Hematopoietic multipotent progenitor cell treated with erythropoietin and hydrocortisone succinate and interleukin-3 and kit ligand, for 4 days (in vitro differentiated cells): Measurements from ENCODE around the gene ZSWIM5.
"Not testable (repeated sequence)": the region's sequence is repeated elsewhere in the genome, so short reads cannot be mapped to it uniquely, and the experiment has no call there.

Source experiments
- DNase-seq: peaks from one replicate; pipeline ENCODE4 v3.0.0-alpha.2; 2015

The ZSWIM5 gene

DNA sequence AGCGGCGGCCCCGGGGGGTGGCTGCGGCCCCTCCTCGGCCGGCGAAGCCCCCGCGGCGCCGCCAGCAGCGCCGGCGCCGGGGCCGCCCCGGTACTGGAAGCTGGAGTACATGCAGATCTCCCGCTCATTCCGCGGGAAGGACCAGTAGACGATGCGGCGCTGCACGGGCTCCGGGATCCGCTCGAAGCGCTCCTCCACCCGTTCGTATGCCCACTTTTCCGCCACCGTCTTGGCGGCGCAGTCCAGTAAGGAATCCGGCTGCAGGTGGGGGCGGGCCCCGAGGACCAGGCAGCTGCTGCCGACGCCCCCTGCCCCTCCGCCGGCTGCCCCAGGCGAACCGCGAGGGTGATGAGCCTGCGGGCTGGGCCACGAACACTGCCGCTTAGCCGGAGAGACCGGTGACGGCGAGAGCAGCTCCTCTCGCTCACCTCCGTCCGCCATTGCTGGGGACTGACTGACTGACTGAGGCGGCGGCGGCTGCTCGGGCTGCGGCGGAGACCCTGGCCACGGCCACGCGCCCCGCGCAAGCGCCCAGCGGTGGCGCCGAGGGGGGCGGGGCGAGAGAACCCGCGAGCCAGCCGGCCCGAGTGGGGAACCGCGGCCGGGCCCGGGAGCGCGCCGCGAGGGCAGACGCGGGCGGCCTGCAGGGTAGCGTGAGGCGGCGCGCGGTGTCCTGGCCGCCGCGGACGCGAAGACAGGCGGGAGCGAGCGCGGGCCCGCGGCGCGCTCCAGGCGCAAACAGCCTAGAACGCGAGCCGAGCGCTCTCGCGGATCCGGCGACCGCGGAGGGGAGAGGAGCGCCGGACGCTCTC, at the start of gene ZSWIM5:
ZSWIM5 (minus strand) TSS at position 696 of the 812 bp plus-strand sequence; CDS start at position 441, 255 bp downstream.
- DNase-seq: peak; percentile 72

DNA sequence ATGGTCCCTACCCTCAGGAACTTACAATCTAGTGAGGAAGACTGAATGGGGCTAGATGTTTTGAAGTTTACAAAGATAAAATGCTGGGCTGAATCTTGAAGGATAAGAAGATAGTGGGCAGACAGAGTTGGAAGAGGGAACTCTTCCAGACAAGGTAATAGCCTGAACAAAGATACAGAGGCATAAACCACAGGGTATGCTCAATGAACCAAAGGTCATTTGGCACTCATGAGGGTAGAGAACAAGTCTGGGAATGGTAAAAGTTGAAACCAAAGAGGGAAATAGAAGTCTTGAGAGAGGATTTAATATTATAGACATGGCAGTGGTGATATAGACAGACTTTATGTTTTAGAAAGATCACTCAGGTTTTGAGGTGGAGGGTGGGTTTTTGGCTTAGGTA, 48.1 kb upstream of the ZSWIM5 start:
- no peak for DNase-seq

DNA sequence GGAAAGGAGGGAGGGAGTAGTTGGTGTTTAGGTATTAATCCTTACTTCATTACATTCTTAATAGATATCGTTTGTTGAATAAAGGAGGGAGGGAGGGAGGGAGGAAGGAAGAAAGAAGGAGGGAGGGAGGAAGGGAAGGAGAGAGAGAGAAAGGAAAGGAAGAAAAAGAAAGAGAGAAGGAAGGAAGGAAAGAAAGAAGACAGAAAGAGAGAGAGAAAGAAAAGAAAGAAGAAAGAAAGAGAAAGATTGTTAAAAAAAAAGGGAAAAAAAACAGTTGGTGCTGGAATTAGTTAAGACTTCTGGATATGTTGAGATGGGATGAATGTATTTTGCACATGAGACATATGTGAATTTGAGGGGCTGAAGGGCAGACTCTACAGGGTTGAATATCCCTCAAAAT, 44.1 kb upstream of the ZSWIM5 start:
- DNase-seq: no peak

DNA sequence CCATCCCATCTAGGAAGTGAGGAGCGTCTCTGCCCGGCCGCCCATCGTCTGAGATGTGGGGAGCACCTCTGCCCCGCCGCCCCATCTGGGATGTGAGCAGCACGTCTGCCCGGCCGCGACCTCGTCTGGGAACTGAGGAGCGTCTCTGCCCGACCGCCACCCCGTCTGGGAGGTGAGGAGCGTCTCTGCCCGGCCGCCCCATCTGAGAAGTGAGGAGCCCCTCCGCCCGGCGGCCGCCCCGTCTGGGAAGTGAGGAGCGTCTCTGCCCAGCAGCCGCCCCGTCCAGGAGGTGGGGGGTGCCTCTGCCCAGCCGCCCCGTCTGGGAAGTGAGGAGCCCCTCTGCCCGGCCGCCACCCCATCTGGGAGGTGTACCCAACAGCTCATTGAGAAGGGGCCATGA, 41.6 kb upstream of the ZSWIM5 start:
- not testable (repeated sequence) for DNase-seq

DNA sequence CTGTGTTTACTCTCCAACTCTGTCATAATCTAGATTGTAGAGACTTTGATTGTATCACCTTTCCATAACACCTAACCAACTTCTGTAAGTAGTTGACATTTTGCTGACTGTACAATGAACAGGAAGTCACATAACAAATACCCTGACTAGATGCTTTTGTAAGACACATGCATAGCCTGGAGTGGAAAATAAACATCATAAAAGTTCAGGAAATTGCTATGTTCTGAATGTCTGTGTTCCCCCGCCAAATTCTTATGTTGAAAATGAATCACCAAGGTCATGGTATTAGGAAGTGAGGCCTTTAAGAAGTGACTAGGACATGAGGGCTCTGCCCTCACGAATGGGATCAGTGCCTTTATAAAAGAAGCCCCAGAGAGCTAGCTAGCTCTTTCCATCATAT, 40.4 kb upstream of the ZSWIM5 start:
- DNase-seq: no peak

DNA sequence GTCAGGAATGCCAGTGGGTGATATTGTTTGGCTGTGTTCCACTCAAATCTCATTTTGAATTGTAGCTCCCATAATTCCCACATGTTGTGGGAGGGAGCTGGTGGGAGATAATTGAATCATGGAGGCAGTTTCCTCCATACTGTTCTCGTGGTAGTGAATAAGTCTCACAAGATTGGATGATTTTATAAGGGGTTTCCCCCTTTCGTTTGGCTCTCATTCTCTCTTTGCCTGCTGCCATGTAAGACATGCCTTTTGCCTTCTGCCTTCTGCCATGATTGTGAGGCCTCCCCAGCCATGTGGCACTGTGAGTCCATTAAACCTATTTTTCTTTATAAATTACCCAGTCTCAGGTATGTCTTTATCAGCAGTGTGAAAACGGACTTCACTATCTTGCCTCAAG, 40.0 kb upstream of the ZSWIM5 start:
- DNase-seq: not testable (repeated sequence)

DNA sequence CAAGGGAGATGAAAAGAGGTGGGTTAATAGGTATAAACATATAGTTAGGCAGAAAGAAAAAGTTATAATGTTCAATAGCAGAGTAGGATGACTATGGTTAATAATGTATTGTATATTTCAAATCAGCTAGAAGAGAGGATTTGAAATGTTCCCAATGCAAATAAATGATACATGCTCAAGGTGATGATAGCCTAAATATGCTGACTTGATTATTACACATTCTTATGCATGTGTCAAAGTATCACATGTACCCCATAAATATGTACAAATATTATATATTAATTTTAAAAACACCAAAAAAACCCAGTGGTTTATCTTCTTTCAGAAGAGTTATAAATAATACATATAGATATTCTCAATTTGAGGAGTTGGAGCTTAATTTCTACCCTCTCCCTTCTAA, 38.3 kb upstream of the ZSWIM5 start:
- DNase-seq: no peak

DNA sequence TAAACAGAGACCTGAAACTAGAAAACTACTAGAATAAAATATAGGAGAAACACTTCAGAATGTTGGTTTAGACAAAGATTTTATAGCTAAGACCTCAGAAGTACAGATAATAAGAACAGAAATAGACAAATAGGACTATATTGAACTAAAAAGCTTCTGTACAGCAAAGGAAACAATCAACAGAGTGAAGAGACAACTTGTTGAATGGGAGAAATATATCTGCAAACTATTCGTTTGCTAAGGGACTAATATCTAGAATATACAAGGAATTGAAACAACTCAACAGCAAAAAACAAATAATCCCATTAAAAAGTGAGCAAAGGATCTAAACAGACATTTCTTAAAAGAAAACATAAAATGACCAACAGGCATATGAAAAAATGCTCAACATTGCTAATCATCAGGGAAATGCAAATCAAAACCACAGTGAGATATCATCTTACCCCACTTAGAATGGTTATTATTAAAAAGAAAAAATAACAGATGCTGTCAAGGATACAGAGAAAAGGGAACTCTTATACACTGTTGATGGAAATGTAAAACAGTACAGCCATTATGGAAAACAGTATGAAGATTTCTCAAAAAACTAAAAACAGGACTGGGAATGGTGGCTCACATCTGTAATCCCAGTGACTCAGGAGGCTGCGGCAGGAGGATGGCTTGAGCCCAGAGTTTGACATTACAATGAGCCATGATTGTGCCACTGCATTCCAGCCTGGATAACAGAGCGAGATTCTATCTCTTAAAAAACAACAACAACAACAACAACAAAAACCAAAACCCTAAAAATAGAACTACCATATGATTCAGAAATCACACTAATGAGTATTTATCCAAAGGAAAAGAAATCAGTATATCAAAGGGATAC, 37.3 kb upstream of the ZSWIM5 start:
- DNase-seq: no peak

DNA sequence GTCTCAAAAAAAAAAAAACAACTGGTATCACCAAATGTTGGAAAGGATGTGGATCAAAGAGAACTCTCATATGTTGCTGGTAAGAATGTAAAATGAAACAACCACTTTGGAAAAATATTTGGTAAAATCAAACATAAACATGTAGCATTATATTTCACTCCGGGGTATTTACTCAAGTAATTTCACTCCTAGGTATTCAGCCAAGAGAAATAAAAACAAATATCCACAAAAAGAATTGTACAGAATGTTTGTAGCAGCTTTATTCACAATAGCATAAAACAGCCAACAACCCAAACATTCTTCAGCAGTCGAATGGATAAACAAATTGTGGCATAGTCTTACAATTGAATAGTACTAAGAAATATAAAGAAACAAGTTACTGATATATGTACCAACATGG, 32.4 kb upstream of the ZSWIM5 start:
- no peak for DNase-seq

DNA sequence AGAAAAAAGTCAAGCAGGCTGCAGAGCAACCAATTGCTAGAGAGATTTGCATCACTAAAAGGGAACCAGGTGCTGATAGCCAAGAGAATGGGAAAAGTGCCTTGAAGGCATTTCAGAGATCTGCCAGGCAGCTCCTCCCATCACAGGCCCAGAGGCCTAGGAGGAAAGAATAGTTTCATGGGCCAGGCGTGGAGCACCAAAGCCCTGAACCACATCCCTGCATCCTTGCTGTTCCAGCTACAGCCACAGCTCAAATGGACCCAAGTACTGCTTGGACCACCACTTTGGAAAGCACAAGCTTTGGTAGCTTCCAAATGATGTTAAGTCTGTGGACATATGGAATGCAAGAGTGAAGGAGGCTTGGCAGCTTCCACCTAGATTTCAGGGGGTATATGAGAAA, 29.7 kb upstream of the ZSWIM5 start:
- DNase-seq: no peak

DNA sequence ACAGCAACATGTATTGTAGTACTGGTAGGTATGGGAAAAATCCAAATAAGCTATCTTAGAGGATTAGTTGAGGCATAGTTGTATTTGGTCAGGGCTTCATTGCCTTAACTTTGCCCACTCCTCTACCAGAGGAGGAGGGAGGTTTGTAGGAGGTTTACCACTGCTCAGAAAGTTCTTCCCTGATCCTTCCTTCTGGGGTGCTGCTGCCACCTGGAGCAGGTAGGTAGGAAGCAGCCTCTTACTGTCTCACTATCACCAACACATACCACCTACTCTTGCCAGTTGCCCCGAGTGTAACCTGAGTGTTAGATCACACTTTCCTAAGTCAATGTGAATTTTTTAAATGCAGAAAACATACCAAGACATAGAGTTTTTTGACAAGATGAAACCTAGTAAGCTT, 24.1 kb upstream of the ZSWIM5 start:
- no peak for DNase-seq

DNA sequence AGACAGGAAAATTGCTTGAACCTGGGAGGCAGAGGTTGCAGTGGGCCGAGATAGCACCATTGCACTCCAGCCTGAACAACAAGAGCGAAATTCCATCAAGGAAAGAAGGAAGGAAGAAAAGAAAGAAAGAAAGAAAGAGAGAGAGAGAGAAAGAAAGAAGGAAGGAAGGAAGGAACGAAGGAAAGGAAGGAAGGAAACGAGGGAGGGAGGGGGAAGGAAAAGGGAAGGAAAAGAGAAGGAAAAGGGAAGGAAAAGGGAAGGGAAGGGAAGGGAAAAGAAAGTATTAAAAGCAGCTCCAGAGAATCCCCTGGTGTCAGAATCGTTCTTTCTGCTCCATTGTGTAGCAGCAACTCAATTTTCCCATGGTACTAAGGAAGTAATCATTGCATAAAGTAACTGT, 19.2 kb upstream of the ZSWIM5 start:
- no peak for DNase-seq

DNA sequence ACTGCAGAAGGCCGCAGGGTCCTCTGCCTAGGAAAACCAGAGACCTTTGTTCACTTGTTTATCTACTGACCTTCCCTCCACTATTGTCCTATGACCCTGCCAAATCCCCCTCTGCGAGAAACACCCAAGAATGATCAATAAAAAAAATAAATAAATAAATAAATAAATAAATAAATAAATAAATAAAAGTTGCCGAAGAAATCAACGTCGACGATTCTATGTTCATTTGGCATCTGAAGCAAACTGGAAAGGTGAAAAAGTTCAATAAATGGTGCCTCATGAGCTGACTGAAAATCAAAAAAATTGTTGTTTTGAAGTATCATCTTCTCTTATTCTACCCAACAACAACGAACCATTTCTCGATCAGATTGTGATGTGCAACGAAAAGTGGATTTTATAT, 17.3 kb upstream of the ZSWIM5 start:
- DNase-seq: not testable (repeated sequence)

DNA sequence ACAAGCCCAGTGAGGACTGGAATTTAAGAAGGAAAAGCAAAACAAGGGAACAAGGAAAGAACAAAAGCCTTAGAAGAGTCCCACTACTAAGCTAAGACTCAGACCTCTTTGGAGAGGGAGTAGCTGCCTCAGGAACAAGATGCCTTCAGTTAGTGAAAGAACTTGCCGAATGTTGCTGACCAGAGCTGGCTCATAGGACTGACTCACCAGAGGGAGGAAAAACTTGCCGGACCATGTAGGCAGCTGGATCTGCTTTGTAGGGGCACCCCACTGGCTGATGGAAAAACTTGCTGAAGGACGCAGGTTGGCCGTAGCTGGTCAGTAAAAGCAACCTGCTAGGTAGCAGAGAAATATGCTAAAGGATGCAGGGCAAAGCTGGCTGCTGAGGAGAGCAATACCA, 15.3 kb upstream of the ZSWIM5 start:
- DNase-seq: no peak

DNA sequence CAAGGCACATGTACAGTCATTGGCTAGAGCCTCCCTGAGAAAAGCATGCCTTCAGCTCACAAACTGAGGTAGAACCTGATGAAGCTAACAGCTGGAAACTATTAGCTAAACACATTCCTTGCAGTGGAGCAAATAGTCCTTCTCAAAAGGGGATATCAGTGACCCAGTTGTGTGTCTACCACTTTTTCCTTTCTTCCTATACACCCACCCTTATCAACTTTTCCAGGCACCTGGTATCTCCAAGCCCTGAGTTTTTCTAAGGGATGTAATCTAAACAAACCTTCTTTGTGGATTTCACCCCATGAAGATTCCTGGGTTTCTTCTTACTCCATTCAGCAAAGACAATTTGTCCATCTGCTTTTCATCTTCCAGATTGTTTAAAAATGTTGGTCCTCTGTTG, 10.5 kb upstream of the ZSWIM5 start:
- no peak for DNase-seq

DNA sequence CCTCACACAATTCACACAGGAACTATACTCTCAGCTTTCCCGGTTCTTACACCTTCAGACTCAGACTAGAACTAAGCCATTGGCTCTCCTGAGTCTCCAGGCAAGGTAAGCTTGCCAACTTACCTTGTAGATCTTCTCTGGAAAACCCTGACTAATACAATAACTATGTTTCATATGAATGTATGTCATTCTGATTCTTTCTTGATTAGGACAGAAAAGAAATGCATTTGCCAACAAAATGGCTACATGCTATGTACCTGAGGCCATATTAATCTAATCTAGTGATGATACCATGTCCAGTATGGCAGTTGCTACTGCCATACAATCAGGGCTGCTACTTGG, 9.8 kb upstream of the ZSWIM5 start:
- no peak for DNase-seq

DNA sequence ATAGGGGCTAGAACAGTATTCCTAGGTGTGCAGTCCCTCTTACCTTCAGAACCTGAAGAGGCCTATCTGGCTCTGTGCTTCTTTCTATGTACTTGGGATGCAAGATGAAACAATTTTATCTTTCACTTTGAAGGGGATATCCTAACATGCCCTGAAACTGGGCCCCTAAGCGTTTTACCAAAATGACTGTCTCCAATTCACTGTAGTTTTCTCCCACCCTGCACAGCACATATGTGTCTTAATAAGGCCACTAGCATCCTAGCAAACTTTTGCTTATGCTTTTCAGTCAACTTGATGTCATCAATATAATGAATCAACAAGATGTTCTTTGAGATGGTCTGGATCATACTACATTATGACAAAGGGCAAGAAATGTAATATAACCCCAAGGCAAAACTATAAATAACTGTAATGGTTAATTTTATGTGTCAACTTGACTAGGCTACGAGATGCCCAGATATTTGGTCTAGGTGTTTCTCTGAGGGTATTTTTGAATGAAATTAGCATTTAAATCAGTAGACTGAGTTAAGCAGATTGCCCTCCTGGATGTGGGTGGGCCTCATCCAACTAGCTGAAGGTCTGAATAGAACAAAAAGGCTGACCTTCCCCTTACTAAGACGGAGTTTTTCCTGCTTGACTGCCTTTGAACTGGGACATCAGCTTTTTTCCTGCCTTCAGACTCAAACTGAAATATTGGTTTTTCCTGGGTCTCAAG, 9.2 kb upstream of the ZSWIM5 start:
- no peak for DNase-seq

DNA sequence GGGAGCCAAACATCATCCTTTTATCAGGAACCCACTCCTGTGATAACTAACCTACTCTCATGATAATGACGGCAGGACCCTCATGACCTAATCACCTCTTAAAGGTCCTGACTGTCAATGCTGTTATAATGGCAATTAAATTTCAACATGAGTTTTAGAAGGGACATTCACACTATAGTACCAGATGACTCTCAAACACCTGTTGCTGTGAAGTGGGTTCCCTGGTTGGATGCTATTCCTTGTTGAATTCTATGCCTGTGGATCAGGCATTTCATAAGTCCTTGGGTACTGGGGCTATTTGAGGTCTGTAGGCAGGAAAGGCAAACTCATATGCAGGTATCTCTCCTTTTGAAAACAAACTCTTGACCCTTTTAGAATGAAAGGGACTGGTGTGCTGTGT, 7.5 kb upstream of the ZSWIM5 start:
- DNase-seq: no peak

DNA sequence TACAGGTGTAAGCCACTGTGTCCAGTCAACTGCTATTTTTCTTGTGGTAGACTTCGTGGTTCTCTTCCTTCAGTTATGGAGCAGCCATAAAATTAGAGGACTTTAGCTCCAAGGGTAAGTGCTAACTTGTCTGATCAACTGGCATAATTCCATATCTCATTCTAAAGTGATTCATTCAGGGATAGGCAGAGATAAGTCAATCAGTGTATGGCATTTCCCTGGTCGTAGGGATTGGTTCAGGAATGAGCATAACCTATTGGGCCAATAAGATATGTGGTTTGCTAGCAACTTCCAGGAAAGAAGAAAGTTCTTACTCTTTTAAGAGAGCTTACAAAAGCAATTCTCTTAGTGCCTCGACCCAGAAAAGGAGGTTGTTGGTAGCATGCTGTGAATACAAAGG, 4.7 kb upstream of the ZSWIM5 start:
- DNase-seq: no peak

DNA sequence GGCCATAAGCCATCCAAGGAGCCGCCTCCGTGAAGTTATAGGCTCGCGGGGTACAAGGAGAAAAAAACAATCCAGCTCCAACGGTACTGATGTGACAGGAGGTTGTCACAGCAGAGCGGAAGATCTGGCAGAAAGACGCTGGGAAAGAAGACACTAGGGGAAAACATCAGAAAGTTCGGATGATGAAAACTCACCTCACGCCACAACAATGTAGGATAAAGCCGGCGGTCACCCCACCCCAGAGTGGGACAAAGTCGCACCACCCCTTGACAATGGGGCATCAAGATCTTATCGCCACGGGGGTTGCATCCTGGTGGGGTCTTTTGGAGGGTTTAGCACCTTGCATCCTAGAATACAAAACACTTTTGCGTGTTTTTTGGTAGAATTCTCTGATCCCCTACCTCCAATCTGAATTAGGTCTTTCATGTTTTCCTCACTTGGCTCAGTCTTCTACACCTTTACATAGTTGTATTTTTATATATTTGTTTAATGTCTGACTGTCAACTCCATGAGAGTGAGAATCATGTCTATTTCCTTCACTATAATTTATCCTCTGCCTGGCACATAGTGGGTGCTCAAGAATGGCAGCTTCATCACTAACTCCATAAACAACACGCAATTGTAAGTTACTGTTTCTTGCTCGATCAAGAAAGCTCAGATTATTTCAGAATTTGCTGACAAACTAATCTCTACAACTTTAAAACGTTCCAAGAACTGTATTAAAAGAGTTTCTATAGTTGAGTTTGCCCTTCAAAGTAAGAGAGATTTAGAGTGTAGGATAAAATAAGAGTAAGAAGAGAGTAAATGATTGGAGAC, 611 bp upstream of the ZSWIM5 start:
- DNase-seq: no peak

DNA sequence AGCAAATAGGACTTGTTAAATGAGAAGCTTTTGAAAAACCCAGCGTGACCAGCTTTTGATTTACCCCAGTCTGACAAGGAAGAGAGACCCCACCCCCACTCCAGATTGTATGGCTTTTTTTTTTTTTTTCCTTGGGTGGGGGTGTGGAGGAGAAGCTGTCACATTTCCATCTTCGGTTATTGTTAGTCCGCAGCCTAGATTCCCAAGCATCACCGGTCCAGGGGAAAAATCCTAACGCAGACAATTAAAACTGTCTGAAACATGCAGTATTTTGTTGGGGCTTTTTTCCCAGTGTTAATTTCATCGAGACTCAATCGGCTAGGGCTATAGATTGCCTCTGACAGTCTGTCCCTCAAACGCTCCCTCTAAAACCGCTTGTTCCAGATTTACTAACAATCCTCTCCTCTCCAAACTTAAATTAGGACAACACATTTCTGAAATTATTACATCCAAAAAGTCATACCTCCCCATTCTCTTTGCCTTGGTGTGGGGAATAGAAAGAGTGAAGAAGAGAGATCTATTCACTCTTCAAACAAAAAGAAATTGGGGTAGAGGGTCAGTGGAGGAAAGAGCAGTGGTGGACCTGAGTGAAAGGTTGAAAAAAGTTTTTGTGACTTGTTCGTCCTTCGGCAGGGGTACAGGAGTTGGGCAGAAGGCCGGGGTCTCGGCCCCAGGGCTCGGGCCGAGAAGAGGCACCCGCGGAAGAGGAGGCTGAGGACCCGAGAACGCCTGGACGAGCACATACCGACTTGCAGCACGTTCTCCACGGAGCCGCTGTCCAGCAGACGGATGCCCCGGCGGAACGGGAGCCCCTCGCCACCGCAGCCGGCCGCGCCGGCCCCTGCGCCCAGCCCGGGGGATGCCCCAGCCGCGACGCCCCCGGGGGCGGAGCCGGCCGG, 1.1 kb downstream of the ZSWIM5 start:
- DNase-seq: peak; percentile 31
